H1 (cell line): Measurements from ENCODE around the gene H2BK1.

ENCODE experiments used
- JUN ChIP-seq: IDR thresholded peaks from 2 replicates; pipeline ENCODE4 v1.6.1; 2011; ENCODE audit warnings: low read depth, mild to moderate bottlenecking, improper control_type of control experiment, low read length
- KDM4A ChIP-seq: IDR thresholded peaks from one replicate; pipeline ENCODE4 v1.7.1; 2012; ENCODE audit warnings: low read depth, mild to moderate bottlenecking, moderate library complexity, low read length, inconsistent platforms; ENCODE audit not compliant: severe bottlenecking
- POLR2AphosphoS5 ChIP-seq: IDR thresholded peaks from 2 replicates; pipeline ENCODE4 v1.6.1; 2011; ENCODE audit warnings: low read depth, low read length
- SIRT6 ChIP-seq: IDR thresholded peaks from one replicate; pipeline ENCODE4 v1.7.1; 2012; ENCODE audit warnings: low read length, inconsistent platforms
- SP1 ChIP-seq: IDR thresholded peaks from 2 replicates; pipeline ENCODE4 v1.6.1; 2011; ENCODE audit warnings: low read depth, low read length
- TF ChIP-seq, protein P1 (sequence below), 3 experiments: IDR thresholded peaks; 1 replicate in 2 of 3; 2 replicates in 1 of 3; pipeline versions ENCODE4 v1.5.1 to v1.6.1; 2011; ENCODE audit warnings: low read length in 3 of 3, mild to moderate bottlenecking in 3 of 3, inconsistent platforms in 2 of 3, low read depth in 1 of 3, moderate library complexity in 1 of 3; ENCODE audit not compliant: insufficient read depth in 1 of 3; ENCODE audit errors: control extremely low read depth in 1 of 3

DNA sequence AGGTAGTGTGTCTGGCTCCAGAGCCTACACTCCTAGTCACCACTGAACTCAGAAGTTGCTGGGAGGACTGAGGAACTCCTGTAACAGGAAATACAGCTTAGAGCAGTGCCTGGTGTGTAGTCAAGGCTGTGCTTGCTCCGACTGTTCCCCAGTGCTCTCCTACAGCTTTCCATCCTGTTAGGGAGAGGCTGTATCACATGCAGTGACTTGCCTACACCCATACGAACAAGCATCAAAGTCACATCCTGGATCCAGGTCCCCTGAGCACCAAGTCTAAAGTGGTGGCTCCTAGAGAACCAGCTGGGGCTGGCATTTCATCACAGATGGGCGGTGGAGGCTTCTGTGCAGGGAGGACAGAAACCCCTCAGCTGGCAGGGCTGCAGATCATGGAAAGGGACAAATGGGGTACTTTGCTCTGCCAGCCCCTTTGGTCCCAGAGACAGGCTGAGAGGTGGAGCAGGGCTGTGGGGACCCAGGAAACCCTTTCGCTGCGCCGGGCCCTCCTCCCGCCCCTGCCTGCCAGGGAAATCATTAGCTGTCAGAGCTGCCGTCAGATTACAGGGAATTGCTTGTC lies 30.9 kb downstream of the H2BK1 start:
- TF ChIP-seq SIRT6 (no peak), JUN (no peak), POLR2AphosphoS5 (no peak), KDM4A (no peak), SP1 (no peak)
- TF ChIP-seq, protein P1, sequence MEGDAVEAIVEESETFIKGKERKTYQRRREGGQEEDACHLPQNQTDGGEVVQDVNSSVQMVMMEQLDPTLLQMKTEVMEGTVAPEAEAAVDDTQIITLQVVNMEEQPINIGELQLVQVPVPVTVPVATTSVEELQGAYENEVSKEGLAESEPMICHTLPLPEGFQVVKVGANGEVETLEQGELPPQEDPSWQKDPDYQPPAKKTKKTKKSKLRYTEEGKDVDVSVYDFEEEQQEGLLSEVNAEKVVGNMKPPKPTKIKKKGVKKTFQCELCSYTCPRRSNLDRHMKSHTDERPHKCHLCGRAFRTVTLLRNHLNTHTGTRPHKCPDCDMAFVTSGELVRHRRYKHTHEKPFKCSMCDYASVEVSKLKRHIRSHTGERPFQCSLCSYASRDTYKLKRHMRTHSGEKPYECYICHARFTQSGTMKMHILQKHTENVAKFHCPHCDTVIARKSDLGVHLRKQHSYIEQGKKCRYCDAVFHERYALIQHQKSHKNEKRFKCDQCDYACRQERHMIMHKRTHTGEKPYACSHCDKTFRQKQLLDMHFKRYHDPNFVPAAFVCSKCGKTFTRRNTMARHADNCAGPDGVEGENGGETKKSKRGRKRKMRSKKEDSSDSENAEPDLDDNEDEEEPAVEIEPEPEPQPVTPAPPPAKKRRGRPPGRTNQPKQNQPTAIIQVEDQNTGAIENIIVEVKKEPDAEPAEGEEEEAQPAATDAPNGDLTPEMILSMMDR (IDR thresholded peaks at IDR 0.05; ENCODE audit: control extremely low read depth in 1 of 3, insufficient read depth in 1 of 3, low read depth in 1 of 3, low read length in 3 of 3) = no peak
